22Rv1 (cell line): Measurements from ENCODE around the gene AGT.

Experiments
- H3K27ac ChIP-seq: fragments of 450-650 bp; 2 replicates; pipeline ENCODE4 v1.5.1; 2017
- CTCF ChIP-seq: fragments of 450-650 bp; IDR thresholded peaks from 2 replicates; pipeline ENCODE4 v1.5.1; 2017; ENCODE audit warnings: mild to moderate bottlenecking
- ZFX ChIP-seq: fragments of 450-650 bp; IDR thresholded peaks from 2 replicates; pipeline ENCODE4 v1.6.1; 2017; ENCODE audit warnings: antibody characterized with exemption, borderline replicate concordance

AGT gene

GRCh38 chr1:230693777-230694176, 20.1 kb downstream of the AGT start:
- TF ChIP-seq ZFX = no peak
- TF ChIP-seq CTCF = no peak
- no peak overlapping the region for H3K27ac ChIP-seq

GRCh38 chr1:230693221-230693620, 20.7 kb downstream of the AGT start:
- no peak for TF ChIP-seq ZFX
- TF ChIP-seq CTCF = no peak
- no peak overlapping the region for H3K27ac ChIP-seq

- TF ChIP-seq ZFX (no peak), CTCF (no peak)
- H3K27ac ChIP-seq = no peak overlapping the region
These were observed 22.3 kb downstream of the AGT start for GRCh38 chr1:230691615-230692014.

GRCh38 chr1:230690101-230690500, 23.8 kb downstream of the AGT start:
- no peak overlapping the region for H3K27ac ChIP-seq
- no peak for TF ChIP-seq ZFX
- TF ChIP-seq CTCF = no peak

GRCh38 chr1:230686747-230687146, 27.2 kb downstream of the AGT start:
- H3K27ac ChIP-seq = no peak overlapping the region
- TF ChIP-seq CTCF (no peak), ZFX (no peak)

GRCh38 chr1:230684998-230685397, 28.9 kb downstream of the AGT start:
- H3K27ac ChIP-seq = no peak overlapping the region
- TF ChIP-seq CTCF = no peak

GRCh38 chr1:230684146-230684545, 29.8 kb downstream of the AGT start:
- no peak for TF ChIP-seq CTCF
- no peak for TF ChIP-seq ZFX
- H3K27ac ChIP-seq = no peak overlapping the region
